HEK293 (cell line): Measurements from ENCODE around the gene GRID2.

Source experiments
- CTCF ChIA-PET: fragments of 350-600 bp; formaldehyde crosslinking; extraction: SDS; loops from one replicate; lab custom pipeline; 2021; ENCODE audit warnings: antibody characterized with exemption; lab: Yijun Ruan, JAX
- POLR2A ChIA-PET: fragments of 300-600 bp; formaldehyde crosslinking; extraction: SDS; loops from one replicate; lab custom pipeline; 2020; ENCODE audit warnings: antibody characterized with exemption, inconsistent platforms; lab: Yijun Ruan, JAX
- H3K27ac ChIP-seq: fragments of 200-500 bp; sonication (Bioruptor generic); 2 replicates; pipeline ENCODE4 v1.5.1; 2014; ENCODE audit warnings: low read depth, low read length, control low read depth, inconsistent platforms; ENCODE audit errors: extremely low read depth
- H3K36me3 ChIP-seq, 2 experiments: fragments of 200-500 bp in 1 of 2; sonication (Bioruptor generic) in 1 of 2; 1 replicate in 1 of 2; 2 replicates in 1 of 2; pipeline ENCODE4 v1.5.1; 2014 to 2017; ENCODE audit warnings: inconsistent platforms in 2 of 2, low read length in 2 of 2; ENCODE audit not compliant: control insufficient read depth in 2 of 2, insufficient read depth in 1 of 2
- H3K4me1 ChIP-seq: fragments of 200-500 bp; sonication (Bioruptor generic); 2 replicates; pipeline ENCODE4 v1.5.1; 2014; ENCODE audit warnings: mild to moderate bottlenecking, low read length, inconsistent platforms; ENCODE audit not compliant: control insufficient read depth, insufficient read depth
- H3K4me3 ChIP-seq: 2 replicates; pipeline ENCODE4 v1.5.1; 2011; ENCODE audit warnings: low read depth, mild to moderate bottlenecking, control low read depth, low read length, moderate library complexity
- H3K9me3 ChIP-seq: fragments of 200-500 bp; sonication (Bioruptor generic); 2 replicates; pipeline ENCODE4 v1.5.1; 2014; ENCODE audit warnings: low read depth, low read length, inconsistent platforms; ENCODE audit not compliant: control insufficient read depth, insufficient read depth
- GLIS1 ChIP-seq: fragments of 450-650 bp; formaldehyde crosslinking; IDR thresholded peaks from 2 replicates; pipeline ENCODE4 v1.5.1; 2016; ENCODE audit warnings: missing biosample characterization, missing genetic modification characterization
- MZF1 ChIP-seq: fragments of 450-650 bp; formaldehyde crosslinking; IDR thresholded peaks from 2 replicates; pipeline ENCODE4 v1.5.1; 2017; ENCODE audit warnings: missing biosample characterization, missing genetic modification characterization, borderline replicate concordance
- ZBTB21 ChIP-seq: fragments of 450-650 bp; formaldehyde crosslinking; IDR thresholded peaks from 2 replicates; pipeline ENCODE4 v1.5.1; 2017; ENCODE audit warnings: missing biosample characterization, missing genetic modification characterization
- ZNF10 ChIP-seq: fragments of 450-650 bp; formaldehyde crosslinking; IDR thresholded peaks from 2 replicates; pipeline ENCODE4 v1.5.1; 2017; ENCODE audit warnings: missing biosample characterization, missing genetic modification characterization
- ZNF19 ChIP-seq: fragments of 450-650 bp; formaldehyde crosslinking; IDR thresholded peaks from 2 replicates; pipeline ENCODE4; 2016; ENCODE audit warnings: missing biosample characterization, missing genetic modification characterization, low read depth
- ZNF335 ChIP-seq: fragments of 450-650 bp; formaldehyde crosslinking; conservative IDR thresholded peaks from 2 replicates; pipeline ENCODE4 v1.5.1; 2016; ENCODE audit warnings: missing biosample characterization, missing genetic modification characterization
- ZNF48 ChIP-seq: fragments of 450-650 bp; formaldehyde crosslinking; IDR thresholded peaks from 2 replicates; pipeline ENCODE4 v1.5.1; 2016; ENCODE audit warnings: missing biosample characterization, missing genetic modification characterization
- ZNF843 ChIP-seq: fragments of 450-650 bp; formaldehyde crosslinking; IDR thresholded peaks from 2 replicates; pipeline ENCODE4 v1.5.1; 2016; ENCODE audit warnings: missing biosample characterization, missing genetic modification characterization
- ZSCAN16 ChIP-seq: fragments of 450-650 bp; formaldehyde crosslinking; IDR thresholded peaks from 2 replicates; pipeline ENCODE4 v1.5.1; 2016; ENCODE audit warnings: missing biosample characterization, missing genetic modification characterization
- TF ChIP-seq, protein P1 (sequence below): fragments of 450-650 bp; formaldehyde crosslinking; IDR thresholded peaks from 2 replicates; pipeline ENCODE4 v1.5.1; 2016; ENCODE audit warnings: missing biosample characterization, missing genetic modification characterization, borderline replicate concordance
- TF ChIP-seq, protein P2 (sequence below): fragments of 450-650 bp; formaldehyde crosslinking; conservative IDR thresholded peaks from 2 replicates; pipeline ENCODE4 v1.5.1; 2016; ENCODE audit warnings: low read depth, missing biosample characterization, missing genetic modification characterization
- TF ChIP-seq, protein P3 (sequence below): fragments of 450-650 bp; formaldehyde crosslinking; IDR thresholded peaks from 2 replicates; pipeline ENCODE4 v1.5.1; 2016; ENCODE audit warnings: missing biosample characterization, missing genetic modification characterization

Gene GRID2

DNA sequence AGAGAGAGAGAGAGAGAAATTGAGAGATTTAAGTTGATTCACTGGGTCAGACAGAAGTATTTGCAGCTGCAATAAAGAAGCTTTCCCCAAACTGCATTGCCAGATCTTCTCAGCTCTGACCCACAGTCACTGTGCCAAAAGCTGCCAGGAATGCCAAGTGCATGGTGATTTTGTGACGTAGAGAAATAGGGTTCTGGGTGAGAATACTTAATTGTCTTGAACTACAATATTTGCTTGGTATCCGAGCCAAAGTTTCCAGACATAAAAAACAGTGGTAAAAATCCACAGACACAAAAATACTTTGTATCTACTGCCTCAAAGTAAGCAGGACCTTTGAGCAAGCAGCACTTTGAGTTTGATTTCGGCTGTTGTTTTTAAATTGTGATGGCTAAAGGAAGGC is 331.1 kb downstream of the GRID2 start (continued):
- TF ChIP-seq, protein P1, sequence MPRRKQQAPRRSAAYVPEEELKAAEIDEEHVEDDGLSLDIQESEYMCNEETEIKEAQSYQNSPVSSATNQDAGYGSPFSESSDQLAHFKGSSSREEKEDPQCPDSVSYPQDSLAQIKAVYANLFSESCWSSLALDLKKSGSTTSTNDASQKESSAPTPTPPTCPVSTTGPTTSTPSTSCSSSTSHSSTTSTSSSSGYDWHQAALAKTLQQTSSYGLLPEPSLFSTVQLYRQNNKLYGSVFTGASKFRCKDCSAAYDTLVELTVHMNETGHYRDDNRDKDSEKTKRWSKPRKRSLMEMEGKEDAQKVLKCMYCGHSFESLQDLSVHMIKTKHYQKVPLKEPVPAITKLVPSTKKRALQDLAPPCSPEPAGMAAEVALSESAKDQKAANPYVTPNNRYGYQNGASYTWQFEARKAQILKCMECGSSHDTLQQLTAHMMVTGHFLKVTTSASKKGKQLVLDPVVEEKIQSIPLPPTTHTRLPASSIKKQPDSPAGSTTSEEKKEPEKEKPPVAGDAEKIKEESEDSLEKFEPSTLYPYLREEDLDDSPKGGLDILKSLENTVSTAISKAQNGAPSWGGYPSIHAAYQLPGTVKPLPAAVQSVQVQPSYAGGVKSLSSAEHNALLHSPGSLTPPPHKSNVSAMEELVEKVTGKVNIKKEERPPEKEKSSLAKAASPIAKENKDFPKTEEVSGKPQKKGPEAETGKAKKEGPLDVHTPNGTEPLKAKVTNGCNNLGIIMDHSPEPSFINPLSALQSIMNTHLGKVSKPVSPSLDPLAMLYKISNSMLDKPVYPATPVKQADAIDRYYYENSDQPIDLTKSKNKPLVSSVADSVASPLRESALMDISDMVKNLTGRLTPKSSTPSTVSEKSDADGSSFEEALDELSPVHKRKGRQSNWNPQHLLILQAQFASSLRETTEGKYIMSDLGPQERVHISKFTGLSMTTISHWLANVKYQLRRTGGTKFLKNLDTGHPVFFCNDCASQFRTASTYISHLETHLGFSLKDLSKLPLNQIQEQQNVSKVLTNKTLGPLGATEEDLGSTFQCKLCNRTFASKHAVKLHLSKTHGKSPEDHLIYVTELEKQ (tag by site-specific recombination) = no peak
- TF ChIP-seq, protein P2, sequence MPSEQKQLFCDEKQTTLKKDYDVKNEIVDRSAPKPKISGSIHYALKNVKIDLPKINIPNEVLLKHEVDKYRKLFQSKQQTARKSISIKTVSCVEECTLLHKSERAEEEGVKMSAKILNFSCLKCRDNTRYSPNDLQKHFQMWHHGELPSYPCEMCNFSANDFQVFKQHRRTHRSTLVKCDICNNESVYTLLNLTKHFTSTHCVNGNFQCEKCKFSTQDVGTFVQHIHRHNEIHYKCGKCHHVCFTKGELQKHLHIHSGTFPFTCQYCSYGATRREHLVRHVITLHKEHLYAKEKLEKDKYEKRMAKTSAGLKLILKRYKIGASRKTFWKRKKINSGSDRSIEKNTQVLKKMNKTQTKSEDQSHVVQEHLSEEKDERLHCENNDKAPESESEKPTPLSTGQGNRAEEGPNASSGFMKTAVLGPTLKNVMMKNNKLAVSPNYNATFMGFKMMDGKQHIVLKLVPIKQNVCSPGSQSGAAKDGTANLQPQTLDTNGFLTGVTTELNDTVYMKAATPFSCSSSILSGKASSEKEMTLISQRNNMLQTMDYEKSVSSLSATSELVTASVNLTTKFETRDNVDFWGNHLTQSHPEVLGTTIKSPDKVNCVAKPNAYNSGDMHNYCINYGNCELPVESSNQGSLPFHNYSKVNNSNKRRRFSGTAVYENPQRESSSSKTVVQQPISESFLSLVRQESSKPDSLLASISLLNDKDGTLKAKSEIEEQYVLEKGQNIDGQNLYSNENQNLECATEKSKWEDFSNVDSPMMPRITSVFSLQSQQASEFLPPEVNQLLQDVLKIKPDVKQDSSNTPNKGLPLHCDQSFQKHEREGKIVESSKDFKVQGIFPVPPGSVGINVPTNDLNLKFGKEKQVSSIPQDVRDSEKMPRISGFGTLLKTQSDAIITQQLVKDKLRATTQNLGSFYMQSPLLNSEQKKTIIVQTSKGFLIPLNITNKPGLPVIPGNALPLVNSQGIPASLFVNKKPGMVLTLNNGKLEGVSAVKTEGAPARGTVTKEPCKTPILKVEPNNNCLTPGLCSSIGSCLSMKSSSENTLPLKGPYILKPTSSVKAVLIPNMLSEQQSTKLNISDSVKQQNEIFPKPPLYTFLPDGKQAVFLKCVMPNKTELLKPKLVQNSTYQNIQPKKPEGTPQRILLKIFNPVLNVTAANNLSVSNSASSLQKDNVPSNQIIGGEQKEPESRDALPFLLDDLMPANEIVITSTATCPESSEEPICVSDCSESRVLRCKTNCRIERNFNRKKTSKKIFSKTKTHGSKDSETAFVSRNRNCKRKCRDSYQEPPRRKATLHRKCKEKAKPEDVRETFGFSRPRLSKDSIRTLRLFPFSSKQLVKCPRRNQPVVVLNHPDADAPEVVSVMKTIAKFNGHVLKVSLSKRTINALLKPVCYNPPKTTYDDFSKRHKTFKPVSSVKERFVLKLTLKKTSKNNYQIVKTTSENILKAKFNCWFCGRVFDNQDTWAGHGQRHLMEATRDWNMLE (tag by site-specific recombination) = no peak
- TF ChIP-seq ZNF10 (tag by site-specific recombination) = no peak

DNA sequence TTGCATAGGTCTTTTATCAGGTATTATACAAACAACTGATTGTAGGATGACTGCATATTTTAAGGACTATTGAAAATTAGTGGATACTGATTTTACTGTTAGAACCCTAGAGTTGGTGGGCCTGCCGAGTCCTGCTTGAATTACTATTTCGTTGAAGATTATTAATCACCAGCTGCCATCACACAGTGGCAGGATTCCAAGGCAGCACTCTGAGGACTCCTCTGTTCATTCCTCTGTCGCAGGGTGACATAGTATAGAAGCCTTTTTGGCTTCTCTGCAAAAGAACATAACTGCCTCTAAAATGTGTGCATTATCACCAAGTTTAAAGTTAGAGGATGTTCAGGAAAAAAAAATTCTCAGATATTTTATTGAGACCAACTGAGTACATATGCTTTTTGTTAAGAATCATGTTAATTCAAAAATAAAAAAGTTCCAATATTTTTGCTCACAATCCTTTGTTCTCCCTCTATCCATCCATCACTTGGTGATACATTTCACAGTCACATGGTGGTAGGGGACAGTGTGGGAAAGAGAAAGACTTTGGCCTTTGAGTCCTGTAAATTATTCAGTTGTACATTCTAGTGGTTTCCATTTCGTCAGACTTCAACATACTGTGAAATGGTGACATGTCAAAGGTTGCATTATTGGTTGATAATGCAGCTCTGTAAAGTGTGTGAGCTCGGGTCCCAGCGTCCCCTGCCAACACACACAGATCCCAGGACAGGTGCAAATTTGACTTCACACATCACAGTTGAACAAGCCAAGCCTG is 332.5 kb downstream of the GRID2 start:
- ChIA-PET POLR2A (no interaction called here), CTCF (interaction anchor here (0.6 kb wide), 1 partner anchor 796 kb away, joined by 3 read pairs; no protein-coding TSS in a partner anchor)
- H3K4me1 ChIP-seq = no peaks in the 10 kb centered on the region
- H3K27ac ChIP-seq = no peak overlapping the region
- TF ChIP-seq, protein P3, sequence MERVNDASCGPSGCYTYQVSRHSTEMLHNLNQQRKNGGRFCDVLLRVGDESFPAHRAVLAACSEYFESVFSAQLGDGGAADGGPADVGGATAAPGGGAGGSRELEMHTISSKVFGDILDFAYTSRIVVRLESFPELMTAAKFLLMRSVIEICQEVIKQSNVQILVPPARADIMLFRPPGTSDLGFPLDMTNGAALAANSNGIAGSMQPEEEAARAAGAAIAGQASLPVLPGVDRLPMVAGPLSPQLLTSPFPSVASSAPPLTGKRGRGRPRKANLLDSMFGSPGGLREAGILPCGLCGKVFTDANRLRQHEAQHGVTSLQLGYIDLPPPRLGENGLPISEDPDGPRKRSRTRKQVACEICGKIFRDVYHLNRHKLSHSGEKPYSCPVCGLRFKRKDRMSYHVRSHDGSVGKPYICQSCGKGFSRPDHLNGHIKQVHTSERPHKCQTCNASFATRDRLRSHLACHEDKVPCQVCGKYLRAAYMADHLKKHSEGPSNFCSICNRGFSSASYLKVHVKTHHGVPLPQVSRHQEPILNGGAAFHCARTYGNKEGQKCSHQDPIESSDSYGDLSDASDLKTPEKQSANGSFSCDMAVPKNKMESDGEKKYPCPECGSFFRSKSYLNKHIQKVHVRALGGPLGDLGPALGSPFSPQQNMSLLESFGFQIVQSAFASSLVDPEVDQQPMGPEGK (tag by site-specific recombination) = no peak
- TF ChIP-seq MZF1 (tag by site-specific recombination) (no peak), ZNF19 (no peak), GLIS1 (tag by site-specific recombination) (no peak), ZNF48 (tag by site-specific recombination) (no peak), ZNF335 (tag by site-specific recombination) (no peak), ZBTB21 (tag by site-specific recombination) (no peak), ZSCAN16 (no peak), ZNF843 (tag by site-specific recombination) (no peak)
- TF ChIP-seq, all 188 proteins: peak for 0
- no peaks in the 10 kb centered on the region for H3K36me3 ChIP-seq
- H3K4me3 ChIP-seq = no peak overlapping the region
- H3K9me3 ChIP-seq = no peaks in the 10 kb centered on the region
